OCI-LY3 (cell line): ENCODE data around the gene ARID1B.
"Not testable (repeated sequence)": the region's sequence is repeated elsewhere in the genome, so short reads cannot be mapped to it uniquely, and the experiment has no call there.

ENCODE experiments used
- H2AFZ ChIP-seq: fragments of 200-600, 300-600 bp; shearing (Covaris generic); 2 replicates; pipeline ENCODE4 v1.6.0; 2014; ENCODE audit warnings: antibody characterized with exemption, low read depth, low read length
- H3K27ac ChIP-seq: fragments of 200-600, 300-600 bp; sonication (generic); 2 replicates; pipeline ENCODE4 v1.5.1; 2014; ENCODE audit warnings: mild to moderate bottlenecking, low read length, moderate library complexity, mixed read lengths
- H3K27me3 ChIP-seq: fragments of 200-600, 300-600 bp; sonication (generic); 2 replicates; pipeline ENCODE4 v1.6.1; 2014; ENCODE audit warnings: low read depth, low read length, mixed read lengths
- H3K36me3 ChIP-seq: fragments of 200-600, 300-600 bp; sonication (generic); replicated peaks from 2 replicates; pipeline ENCODE3; 2014; ENCODE audit warnings: low read depth, low read length, mixed read lengths
- H3K4me1 ChIP-seq: fragments of 300-600, 200-600 bp; sonication (generic); 2 replicates; pipeline ENCODE4 v1.6.1; 2014; ENCODE audit warnings: low read length, mixed read lengths
- H3K4me2 ChIP-seq: fragments of 200-600, 300-600 bp; sonication (generic); 2 replicates; pipeline ENCODE4 v1.6.1; 2014; ENCODE audit warnings: low read length, mixed read lengths
- H3K4me3 ChIP-seq: fragments of 300-600, 200-600 bp; sonication (generic); 2 replicates; pipeline ENCODE4 v1.5.1; 2014; ENCODE audit warnings: antibody characterized with exemption, mild to moderate bottlenecking, low read length, moderate library complexity
- H3K79me2 ChIP-seq: fragments of 300-600, 200-600 bp; shearing (Covaris generic); 2 replicates; pipeline ENCODE4 v1.6.1; 2014; ENCODE audit warnings: mild to moderate bottlenecking, low read length, mixed read lengths
- H3K9ac ChIP-seq: fragments of 300-600, 200-600 bp; shearing (Covaris generic); 2 replicates; pipeline ENCODE4 v1.6.0; 2014; ENCODE audit warnings: mild to moderate bottlenecking, low read length, moderate library complexity
- H3K9me3 ChIP-seq: fragments of 200-600, 300-600 bp; shearing (Covaris generic); 2 replicates; pipeline ENCODE4 v1.6.1; 2014; ENCODE audit warnings: low read length, mixed read lengths; ENCODE audit not compliant: insufficient read depth
- H4K20me1 ChIP-seq: fragments of 200-600, 300-600 bp; sonication (generic); 2 replicates; pipeline ENCODE4 v1.6.1; 2016; ENCODE audit warnings: low read length, mixed read lengths; ENCODE audit not compliant: insufficient read depth
- EZH2phosphoT487 ChIP-seq: fragments of 200-600 bp; shearing (Covaris generic); IDR thresholded peaks from 2 replicates; pipeline ENCODE4 v1.6.1; 2018; ENCODE audit warnings: antibody characterized with exemption, mixed run types, low read depth
- TF ChIP-seq, protein P1 (sequence below): fragments of 200-600, 300-600 bp; sonication (generic); IDR thresholded peaks from 2 replicates; pipeline ENCODE4 v1.5.1; 2014; ENCODE audit warnings: antibody characterized with exemption, low read length, low read depth

The ARID1B gene

GRCh38 chr6:156943816-156944215 is 166.6 kb downstream of the ARID1B start:
- H3K4me2 ChIP-seq = no peak overlapping the region
- peaks cover 37% of the 10 kb centered on the region for H3K79me2 ChIP-seq
- H3K27me3 ChIP-seq = no peaks in the 10 kb centered on the region
- H3K9ac ChIP-seq = no peak overlapping the region
- no peak overlapping the region for H3K27ac ChIP-seq
- H2AFZ ChIP-seq = no peak overlapping the region
- H3K9me3 ChIP-seq = no peaks in the 10 kb centered on the region
- TF ChIP-seq EZH2phosphoT487 = no peak
- H3K36me3 ChIP-seq = no peaks in the 10 kb centered on the region
- H3K4me3 ChIP-seq = no peak overlapping the region
- no peaks in the 10 kb centered on the region for H3K4me1 ChIP-seq
- H4K20me1 ChIP-seq = peaks cover 18% of the 10 kb centered on the region

DNA sequence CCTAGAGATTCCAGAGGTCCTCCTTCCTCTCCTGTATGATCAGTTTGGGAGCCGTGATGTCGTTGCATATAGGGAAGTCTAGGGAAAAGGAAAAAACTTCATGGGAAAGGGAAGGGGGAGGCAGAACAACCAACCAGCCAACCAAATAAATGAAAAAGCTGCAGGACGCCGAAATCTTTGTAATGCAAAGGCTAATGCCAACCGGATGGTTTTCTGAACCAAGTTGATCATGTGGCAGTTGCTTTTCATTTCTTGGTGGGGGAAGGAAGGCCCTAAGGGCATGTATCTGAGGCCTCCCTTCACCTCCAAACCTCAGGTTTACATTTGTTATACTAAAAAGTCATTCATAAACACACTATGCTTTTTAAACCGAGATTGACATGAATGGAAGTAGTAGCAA is 167.2 kb downstream of the ARID1B start:
- Histone ChIP-seq H3K27ac (no peak overlapping the region), H3K4me2 (no peak overlapping the region)

GRCh38 chr6:156945789-156946172 is 168.6 kb downstream of the ARID1B start:
- not testable (repeated sequence) for H3K9ac ChIP-seq, H3K4me1 ChIP-seq, H2AFZ ChIP-seq, H3K4me3 ChIP-seq, H3K27me3 ChIP-seq, H3K9me3 ChIP-seq, H3K27ac ChIP-seq, H3K4me2 ChIP-seq, H3K36me3 ChIP-seq
- Histone ChIP-seq H3K79me2 (peaks cover 36% of the 10 kb centered on the region), H4K20me1 (peaks cover 14% of the 10 kb centered on the region)

More for the DNA sequence above, 167.2 kb downstream of the ARID1B start:
- Histone ChIP-seq H4K20me1 (peaks cover 18% of the 10 kb centered on the region), H2AFZ (no peak overlapping the region), H3K4me1 (no peaks in the 10 kb centered on the region), H3K9ac (no peak overlapping the region), H3K4me3 (no peak overlapping the region), H3K79me2 (peaks cover 41% of the 10 kb centered on the region), H3K36me3 (no peaks in the 10 kb centered on the region), H3K27me3 (no peaks in the 10 kb centered on the region), H3K9me3 (no peaks in the 10 kb centered on the region)
- TF ChIP-seq, protein P1, sequence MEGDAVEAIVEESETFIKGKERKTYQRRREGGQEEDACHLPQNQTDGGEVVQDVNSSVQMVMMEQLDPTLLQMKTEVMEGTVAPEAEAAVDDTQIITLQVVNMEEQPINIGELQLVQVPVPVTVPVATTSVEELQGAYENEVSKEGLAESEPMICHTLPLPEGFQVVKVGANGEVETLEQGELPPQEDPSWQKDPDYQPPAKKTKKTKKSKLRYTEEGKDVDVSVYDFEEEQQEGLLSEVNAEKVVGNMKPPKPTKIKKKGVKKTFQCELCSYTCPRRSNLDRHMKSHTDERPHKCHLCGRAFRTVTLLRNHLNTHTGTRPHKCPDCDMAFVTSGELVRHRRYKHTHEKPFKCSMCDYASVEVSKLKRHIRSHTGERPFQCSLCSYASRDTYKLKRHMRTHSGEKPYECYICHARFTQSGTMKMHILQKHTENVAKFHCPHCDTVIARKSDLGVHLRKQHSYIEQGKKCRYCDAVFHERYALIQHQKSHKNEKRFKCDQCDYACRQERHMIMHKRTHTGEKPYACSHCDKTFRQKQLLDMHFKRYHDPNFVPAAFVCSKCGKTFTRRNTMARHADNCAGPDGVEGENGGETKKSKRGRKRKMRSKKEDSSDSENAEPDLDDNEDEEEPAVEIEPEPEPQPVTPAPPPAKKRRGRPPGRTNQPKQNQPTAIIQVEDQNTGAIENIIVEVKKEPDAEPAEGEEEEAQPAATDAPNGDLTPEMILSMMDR = no peak
- TF ChIP-seq EZH2phosphoT487 = no peak

DNA sequence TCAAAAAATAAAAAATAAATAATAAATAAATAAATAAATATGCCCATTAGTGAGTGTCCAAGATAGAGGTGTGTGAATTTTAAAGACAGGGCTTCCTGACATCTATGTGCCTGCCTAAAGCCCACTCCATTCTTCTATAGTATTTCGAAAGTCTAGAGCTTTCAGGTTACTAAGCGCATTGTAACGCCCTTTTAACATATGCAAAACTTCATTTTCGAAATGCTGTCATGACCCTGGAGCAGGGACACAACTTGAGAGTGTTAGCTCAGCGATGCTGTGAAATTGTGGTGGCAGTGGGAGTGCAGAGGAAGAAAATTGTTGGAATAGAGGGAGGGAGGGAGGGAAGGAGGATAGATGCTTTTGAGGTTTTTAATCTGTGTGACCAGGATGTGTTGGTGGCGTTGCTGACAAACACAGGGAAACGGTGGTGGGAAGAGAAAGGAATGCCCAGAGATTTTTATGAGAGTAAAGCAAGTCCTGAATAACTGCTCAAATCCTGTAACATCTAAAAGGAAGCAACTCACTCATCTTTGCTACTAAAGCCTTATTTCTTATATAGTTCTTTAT is 169.3 kb downstream of the ARID1B start:
- no peak overlapping the region for H3K4me2 ChIP-seq
- no peaks in the 10 kb centered on the region for H3K4me1 ChIP-seq
- H2AFZ ChIP-seq = no peak overlapping the region
- H3K27ac ChIP-seq = no peak overlapping the region
- H3K27me3 ChIP-seq = no peaks in the 10 kb centered on the region
- no peak overlapping the region for H3K9ac ChIP-seq
- no peak overlapping the region for H3K4me3 ChIP-seq
- no peaks in the 10 kb centered on the region for H3K36me3 ChIP-seq
- H4K20me1 ChIP-seq = peaks cover 13% of the 10 kb centered on the region
- H3K9me3 ChIP-seq = no peaks in the 10 kb centered on the region
- H3K79me2 ChIP-seq = peaks cover 34% of the 10 kb centered on the region
- no peak for TF ChIP-seq EZH2phosphoT487
- TF ChIP-seq, protein P1 = no peak

DNA sequence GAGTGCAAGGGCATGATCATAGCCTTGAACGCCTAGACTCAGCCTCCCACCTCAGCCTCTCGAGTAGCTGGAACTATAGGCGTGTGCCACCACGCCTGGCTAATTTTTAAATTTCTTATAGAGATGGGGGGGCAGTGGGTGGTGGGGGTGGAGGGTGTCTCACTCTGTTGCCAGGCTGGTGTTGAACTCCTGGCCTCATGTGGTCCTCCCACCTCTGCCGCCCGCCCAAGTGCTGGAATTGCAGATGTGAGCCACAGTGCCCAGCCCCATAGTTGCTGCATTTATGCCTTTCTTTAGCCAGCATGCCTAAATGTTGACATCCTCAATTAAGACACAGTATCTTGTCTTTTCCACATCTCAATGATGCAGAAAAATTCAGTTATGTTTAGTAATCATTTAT is 171.1 kb downstream of the ARID1B start:
- H3K36me3 ChIP-seq = no peaks in the 10 kb centered on the region
- peaks cover 8% of the 10 kb centered on the region for H4K20me1 ChIP-seq
- TF ChIP-seq, protein P1 = no peak
- TF ChIP-seq EZH2phosphoT487 = no peak
- H3K4me2 ChIP-seq = no peak overlapping the region
- H3K9ac ChIP-seq = no peak overlapping the region
- peaks cover 41% of the 10 kb centered on the region for H3K79me2 ChIP-seq
- no peaks in the 10 kb centered on the region for H3K4me1 ChIP-seq
- no peaks in the 10 kb centered on the region for H3K27me3 ChIP-seq
- H3K4me3 ChIP-seq = no peak overlapping the region
- H3K9me3 ChIP-seq = no peaks in the 10 kb centered on the region
- H3K27ac ChIP-seq = no peak overlapping the region
- H2AFZ ChIP-seq = no peak overlapping the region
